GM21528 (cell line): ENCODE measurements around the gene FBXO21.
A peak's percentile ranks its signal among the peaks of the same experiment; 100 is the strongest.
"Not testable (repeated sequence)": the region's sequence is repeated elsewhere in the genome, so short reads cannot be mapped to it uniquely, and the experiment has no call there.

ENCODE experiments used
- ATAC-seq: cut with Tn5 transposase; IDR thresholded peaks from one replicate; pipeline ENCODE4 v1.9.1; 2021; ENCODE audit warnings: mild to moderate bottlenecking, moderate library complexity; ENCODE audit not compliant: unreplicated experiment, low FRiP score

Gene FBXO21

DNA sequence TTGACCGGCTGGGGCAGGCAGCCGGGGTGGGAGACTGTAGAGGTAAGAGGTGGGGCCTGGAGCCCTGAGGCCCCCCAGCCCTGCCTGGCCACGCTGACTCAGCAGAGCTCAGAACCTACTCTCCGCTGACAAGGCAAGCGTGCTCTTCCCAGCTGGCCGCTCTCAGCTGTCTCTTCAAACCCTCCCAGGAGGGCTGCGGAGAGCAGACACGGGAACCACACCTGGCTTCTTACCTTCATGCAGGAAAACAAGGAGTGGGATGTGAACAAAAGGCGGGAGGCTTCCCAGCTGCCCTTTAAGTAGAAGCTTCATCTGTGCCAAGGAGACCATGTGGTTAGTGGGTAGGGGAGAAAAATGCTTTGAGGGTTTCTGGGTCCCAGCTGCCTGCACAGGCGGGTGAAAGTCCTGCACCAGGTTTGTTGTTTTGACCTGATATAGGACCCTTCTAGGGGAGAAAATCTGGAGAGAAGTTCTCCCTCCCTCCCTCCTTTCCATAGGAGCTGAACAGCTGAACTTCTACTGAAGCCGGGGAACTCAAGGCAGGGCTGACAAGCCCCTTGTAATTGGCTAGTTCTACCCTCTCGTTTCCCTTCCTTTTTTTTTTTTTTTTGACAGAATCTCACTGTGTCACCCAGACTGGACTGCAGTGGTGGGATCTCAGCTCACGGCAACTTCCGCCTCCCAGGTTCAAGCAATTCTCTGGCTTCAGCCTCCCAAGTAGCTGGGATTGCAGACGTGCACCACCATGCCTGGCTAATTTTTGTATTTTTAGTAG, 78.3 kb downstream of the FBXO21 start:
- no peak for ATAC-seq

DNA sequence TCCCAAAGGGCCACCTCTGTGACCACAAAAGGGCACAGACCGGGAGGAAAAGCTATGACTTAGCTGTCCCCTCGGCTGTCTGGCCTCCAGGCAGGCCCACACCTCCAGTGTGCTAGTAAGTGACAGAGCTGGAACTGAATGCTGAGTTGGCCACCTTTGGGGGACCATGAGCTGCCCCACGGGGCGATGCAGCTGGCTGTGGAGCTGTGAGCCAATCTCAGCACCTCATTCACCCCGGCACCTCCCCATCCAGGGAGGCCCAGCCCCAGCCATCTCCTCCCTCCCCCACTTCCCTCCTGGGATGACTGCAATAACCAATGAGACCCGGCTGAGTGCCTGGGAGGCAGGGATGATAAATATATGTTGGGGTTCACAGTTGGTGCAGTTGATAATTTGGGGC, 78.9 kb downstream of the FBXO21 start:
- no peak for ATAC-seq

DNA sequence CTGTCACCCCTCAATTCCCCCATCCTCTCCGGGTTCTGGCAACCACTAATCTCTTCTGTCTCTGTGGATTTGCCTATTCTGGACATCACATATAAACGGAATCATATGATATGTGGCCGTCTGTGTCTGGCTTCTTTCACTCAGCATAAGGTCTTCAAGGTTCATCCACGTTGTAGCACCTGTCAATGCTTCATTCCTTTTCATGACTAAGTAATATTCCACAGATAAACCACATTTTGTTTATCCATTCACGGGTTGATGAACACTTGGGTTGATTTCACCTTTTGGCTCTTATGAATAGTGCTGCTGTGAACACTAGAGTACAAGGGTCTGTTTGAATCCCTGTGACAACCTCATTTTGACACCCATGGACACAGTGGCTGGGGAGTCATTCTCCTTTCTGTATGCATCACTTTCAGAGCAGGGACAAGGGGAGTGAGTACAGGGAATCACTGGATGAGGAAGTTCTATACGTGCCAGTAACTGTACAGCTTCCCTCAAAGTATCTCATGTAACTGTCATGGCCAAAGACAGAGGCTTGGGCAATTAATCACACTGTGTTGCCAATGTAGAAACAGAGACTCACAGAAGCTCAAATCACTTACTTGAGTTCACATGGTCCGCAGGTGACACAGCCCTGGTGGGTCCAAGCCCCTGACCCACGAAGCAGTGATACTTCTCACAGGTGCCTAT, 80.2 kb downstream of the FBXO21 start:
- ATAC-seq, result no peak

DNA sequence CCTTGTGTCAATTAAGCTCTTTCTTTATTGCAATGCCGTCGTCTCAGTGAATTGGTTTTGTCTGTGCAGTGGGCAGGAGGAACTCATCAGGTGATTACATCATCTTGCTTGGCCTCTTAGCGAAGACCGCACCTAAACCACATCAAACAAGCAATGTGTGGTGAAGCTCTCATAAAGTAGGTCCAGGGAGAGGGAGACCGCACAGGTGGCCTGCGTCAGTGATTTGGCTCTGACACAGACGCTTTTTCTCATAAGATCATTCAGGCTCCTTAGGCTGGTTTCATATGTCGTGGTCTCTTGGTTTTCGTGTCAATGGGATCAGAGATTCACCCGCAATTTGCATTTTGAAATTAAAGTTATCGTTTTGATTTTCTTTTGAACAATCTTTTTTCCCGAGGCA, 84.4 kb downstream of the FBXO21 start:
- ATAC-seq, result no peak

DNA sequence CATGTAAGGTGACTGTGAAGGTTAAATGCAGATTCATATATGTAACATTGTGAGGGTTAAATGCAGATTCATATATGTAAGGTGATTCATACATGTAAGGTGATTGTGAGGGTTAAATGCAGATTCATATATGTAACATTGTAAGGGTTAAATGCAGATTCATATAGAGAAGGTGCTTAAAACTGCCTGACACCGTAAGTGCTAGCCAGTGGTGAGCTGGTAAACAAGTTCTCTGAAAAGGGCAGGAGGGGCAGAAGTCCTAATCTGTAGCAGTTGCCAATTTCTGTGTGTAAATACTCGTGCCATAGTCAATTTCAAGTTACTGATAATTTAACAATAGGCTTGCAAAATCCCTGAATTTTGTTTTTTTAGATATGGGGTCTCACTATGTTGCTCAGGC, 86.3 kb downstream of the FBXO21 start:
- not testable (repeated sequence) for ATAC-seq

DNA sequence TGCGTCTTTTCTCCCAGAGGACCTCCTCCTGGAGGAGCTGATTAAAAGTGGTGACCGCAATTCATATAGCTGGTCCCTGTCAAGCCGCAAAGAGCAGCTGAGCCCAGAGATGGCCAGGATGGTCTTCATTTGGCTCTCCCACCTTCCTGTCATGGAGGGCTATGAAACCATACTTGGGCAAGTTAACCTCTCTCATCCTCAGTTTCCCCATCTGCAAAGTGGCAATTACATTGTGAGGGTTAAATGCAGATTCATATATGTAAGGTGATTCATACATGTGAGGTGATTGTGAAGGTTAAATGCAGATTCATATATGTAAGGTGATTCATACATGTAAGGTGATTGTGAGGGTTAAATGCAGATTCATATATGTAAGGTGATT, 87.5 kb downstream of the FBXO21 start:
- no peak for ATAC-seq

DNA sequence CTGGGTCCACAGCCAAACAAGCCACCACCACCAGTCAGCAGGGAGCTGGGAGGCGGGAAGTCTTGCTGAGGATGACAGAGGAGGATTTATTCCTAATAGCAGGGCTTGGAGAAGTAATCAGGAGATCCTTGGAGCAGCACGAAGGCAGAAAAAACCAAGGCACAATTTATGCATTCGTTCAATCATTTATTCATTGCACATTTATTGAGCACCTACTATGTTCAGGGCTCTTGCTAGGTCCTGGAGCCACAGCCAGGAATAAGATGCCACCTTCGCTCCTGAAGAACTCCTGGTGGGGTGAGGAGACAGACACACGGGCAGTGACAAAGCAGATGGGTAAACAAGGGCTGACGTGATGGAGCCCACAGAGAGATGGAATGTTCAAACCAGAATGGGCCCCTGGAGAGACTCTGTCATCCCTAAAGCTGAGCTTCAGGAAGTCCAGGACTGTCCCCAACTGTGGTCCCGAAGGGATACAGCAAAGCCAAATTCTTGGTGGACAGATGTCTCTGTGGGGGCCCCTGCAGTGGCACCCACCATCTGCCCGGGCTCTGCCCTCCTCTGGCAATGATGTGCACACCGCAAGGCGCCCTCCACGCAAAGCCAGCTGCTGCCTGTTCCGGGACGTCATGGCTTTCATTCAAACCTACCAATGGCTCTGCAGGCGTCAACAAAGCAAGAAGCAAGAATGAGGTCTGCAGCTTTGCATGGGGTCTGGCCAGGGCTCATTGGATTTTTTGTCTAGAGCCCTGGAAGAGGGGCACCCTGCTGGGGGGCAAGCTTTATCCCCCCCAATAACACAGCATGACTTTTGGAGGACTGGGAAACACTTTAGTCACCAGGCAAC, 88.1 kb downstream of the FBXO21 start:
- ATAC-seq, result no peak

DNA sequence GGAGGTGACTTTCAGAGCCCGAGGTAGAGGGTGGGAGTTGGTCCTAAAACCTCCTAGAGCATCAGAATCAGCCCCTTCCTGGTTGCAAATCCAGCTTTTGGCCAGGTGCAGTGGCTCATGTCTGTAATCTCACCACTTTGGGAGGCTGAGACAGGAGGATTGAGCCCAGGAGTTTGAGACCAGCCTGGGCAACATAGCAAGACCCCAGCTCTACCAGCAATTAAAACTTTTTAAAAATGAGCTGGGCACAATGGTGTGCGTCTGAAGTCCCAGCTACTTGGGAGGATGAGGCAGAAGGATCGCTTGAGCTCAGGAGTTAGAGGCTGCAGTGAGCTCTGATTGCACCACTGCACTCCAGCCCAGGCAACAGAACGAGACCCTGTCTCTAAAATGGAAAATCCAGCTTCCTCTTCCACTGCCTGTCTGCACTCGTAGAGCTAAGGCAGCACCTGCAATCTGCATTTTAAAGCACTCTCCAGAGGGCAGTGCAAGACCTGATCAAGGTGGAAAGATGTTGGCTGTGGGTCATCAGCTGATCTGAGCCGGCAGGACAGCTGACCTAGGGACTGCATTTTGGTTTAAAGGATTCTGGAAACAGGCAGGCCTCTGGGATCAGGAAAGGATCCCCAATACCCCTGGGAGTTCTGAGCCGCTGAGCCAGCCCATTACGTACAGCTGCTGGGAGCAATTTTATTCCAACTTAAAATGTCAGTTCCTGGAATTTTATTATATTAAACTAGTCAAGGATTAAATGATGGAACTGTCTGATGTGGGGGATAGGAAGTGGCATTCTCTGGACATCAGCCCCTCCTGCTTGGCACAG, 89.2 kb downstream of the FBXO21 start:
- ATAC-seq, result no peak

DNA sequence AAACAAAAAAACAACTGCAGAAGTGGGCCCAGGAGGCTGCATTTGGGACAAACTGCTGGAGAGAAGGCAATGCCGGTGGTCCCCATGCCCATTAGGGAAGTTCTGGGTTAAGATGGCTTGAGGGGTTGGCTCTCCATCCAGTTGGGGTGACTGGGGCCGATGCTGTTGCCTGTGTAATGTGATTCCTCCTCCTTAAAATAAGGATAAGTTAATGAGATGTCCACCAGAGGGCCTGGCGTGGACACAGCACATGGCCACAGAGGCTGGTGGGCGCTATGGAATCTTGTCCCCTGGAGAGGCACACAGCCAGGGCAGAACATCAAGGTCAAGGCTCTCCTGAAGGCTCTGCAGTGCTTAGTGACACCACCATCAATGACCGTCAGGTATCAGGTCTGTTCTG, 90.0 kb downstream of the FBXO21 start:
- no peak for ATAC-seq

DNA sequence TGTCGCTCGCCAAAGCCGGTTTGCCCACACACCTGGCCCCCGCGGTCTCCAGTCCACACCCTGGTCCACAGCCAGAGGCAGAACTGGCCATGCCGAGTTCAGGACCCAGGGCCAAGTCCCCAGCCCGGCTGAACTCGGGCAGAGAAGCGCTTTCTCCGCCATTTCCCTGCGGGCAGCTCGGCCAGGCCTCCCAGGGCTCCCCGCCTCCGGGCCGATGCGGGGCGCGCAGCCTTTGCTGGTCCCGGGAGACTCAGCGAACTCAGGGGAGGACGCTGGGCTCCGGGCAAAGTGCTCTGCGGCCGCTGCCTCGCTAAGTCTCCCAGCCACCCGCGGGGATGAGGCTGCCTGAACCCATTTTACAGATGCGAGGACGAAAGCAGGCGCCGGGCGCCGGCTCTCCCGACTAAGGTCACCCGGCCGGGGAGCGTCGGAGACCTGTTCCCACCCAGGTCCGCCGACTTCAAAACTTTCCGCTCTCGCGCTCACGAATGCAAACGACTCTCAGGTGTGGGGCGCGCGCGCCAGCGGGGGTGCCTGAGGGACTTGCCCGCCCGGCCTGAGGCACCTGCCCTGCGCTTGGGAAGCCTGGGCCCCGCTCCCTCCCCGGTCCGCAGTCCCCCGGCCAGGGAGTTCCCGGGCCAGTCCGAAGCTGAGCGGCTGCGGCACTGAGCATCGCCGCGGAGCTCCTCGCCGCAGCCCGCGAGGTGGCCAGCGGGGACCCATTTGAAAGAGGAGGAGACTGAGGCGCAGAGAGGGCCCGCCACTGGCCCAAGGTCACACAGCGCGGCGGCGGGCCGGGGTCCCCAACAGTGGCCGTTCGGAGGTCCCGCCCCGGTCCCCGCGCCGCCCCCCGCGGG, 91.7 kb downstream of the FBXO21 start:
- ATAC-seq, result peak; percentile 50

DNA sequence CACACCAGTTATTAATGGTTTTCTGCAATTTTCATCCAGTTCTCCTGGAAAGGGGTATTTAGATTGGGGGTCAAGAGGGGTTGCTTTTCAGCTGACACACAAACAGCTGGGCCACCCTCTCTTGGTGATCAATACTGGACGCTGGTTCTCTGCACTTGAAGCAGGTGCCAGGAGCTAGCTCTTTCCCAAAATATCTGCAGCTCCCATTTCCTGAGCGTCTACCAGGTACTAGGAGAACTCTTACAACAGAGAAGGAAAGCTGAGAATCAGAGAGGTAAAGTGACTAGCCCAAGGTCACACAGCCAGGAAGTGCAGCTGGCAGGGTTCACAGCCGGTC, 92.3 kb downstream of the FBXO21 start:
- ATAC-seq, result no peak

DNA sequence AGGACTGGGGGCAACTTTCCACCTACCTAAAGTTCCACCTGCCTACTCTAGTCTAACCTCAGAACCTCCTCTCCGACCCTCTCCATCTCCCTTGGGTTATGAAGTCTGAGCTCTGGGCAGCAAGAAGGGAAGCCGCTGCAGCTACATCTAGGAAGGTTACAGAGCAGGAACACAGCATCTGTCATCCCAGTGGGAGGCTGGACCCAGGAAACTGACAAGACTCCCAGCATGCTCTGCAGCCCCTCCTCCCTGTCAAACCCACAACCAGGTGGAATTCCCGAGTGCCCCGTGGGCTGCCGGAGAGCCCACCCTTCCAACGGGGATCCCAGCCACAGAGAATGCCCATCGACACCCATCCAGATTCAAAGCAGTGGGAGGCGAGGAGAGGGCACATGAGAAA, 93.1 kb downstream of the FBXO21 start:
- ATAC-seq, result no peak

DNA sequence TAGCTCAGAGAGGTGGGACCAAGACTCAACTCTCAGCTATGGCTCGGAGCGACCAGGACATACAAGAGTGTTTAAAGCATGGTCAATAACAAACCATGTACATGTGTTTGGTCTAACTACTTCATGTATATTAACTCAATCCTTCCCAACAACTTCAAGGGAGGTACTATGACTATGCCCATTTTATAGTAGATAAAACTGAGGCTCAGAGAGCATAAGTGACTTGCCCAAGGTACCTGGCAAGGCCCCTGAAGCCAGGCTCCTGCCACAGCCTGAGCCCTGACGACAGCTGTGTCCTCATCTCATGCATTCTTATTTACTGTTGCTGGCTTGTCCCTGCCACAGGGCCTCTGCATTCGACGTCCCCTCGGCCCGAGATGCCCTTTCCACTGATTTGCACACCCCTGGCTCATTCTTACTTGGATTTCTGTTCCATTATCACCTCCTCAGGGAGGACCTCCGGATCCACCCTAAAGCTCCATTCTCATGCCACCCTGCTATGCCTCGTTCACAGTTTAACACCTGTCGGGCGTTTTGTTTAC, 93.7 kb downstream of the FBXO21 start:
- no peak for ATAC-seq

DNA sequence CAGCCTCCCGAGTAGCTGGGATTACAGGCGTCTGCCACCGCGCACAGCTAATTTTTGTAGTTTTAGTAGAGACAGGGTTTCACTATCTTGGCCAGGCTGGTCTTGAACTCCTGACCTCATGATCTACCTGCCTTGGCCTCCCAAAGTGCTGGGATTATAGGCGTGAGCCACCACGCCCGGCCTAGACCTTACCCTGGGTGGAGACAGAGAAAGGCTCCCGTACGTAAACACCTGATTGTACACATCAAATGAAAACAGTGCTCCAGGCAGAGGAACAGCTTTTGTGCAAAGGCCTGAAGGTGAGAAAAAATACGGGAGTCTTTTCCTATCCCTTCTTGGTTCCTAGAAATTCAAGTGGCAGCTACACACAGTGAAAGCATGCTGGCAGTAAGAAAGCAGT, 95.1 kb downstream of the FBXO21 start:
- ATAC-seq, result not testable (repeated sequence)

DNA sequence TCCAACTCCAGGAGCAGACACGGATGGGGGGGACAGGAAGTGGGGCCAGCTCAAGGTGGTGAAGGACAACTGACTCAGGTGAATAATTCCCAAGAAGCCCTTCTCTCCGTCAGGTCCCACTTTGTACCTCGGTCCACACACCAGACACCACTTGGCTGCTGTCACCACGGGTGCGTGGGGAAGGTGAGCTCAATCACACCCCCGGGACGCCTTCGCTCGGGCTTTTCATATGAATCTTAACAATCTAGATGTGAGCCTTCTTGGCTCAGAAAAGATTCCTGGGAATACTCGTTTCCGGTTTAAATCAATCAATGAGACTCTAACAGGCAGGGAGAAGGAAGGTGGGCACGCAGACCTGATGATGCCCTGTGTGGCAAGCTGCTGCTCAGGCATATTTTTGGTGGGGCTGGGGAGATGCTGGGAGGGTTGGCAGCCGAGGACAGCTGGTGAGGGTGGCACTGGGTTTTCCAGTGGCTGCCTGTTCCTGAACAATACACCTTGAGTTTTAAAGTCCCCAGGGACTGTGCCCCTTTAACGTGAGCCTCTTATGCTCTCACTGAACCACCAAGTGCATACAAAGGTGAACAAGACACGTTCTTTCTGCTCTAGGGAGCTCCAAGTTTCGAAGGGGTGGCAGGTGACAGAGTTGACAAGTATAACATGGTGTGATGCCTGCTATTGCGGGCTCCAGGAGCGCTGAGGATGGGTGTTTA, 96.2 kb downstream of the FBXO21 start:
- ATAC-seq, result no peak

DNA sequence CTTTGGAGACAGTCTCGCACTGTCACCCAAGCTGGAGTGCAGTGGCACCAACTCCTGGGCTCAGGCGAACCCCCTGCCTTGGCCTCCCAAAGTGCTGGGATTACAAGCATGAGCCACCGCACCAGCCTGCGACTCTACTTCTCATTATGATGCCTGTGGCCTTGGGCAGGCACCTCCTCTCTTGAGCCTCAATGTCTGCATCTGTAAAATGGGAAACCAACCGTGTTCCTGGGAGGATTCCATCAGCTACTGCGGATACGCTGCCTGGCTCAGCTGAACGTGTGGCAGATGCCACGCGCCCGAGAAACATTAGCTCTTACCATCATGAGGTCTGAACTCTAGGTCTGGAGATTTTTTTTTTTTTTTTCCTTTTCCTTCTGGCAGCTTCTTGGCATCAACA, 96.8 kb downstream of the FBXO21 start:
- no peak for ATAC-seq

DNA sequence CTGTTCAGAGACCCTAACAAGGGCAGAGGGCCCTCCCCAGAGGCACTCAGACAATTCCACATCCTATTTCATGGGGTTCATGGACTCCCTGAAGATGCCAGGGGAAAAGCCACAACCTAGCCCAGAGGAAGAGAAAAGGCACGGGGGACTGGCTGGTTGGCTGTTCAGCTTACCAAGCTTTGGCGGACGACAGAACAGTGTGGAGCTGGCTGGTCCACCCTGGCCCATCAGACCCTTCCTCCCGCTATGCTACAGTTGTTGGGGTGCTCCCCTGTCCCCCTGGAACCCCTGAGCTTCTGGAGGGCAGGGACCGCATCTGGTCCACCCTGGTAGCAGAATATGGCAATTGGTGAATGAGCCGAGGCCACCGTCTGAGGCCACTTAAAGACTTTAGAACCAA, 97.4 kb downstream of the FBXO21 start:
- no peak for ATAC-seq

DNA sequence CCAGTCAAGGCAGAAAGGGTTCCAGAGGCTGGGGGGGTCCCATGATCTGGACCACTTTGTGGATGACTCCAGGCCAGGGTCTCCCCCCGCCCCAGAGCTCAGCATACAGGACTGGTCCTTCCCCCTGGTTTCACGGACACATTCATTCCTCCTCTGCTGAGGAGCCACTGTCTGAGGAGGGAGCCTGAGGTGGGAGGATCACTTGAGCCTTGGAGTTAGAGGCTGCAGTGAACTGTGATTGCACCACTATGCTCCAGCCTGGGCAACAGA, 97.8 kb downstream of the FBXO21 start:
- ATAC-seq, result no peak
